ENCODE results near the gene SLC2A2. TPM values are rescaled to one million over a fixed set of nuclear protein-coding genes. Genes with fewer than 3 reads are reported as not detected.

SLC2A2 gene
- total RNA-seq, 1 donor from 2014 or later = not detected

- intact Hi-C loops (cut with micrococcal nuclease) = no loop called here
- no peak for DNase-seq
- H3K9me3 ChIP-seq (replicated peaks) = peaks cover 11% of the 10 kb centered on the region
- H3K27ac ChIP-seq (replicated peaks) = no peak overlapping the region
- no peak overlapping the region for H3K4me3 ChIP-seq
- H3K27me3 ChIP-seq (ENCODE audit: low read depth) = no peaks in the 10 kb centered on the region
- no peak for TF ChIP-seq CTCF (IDR thresholded peaks at IDR 0.05; ENCODE audit: borderline replicate concordance)
- no peaks in the 10 kb centered on the region for H3K4me1 ChIP-seq
- no peaks in the 10 kb centered on the region for H3K36me3 ChIP-seq
Observed at GRCh38 chr3:170985304-170985703, 41.2 kb downstream of the SLC2A2 start.

- Histone ChIP-seq H3K4me3 (no peak overlapping the region), H3K27ac (replicated peaks) (no peak overlapping the region), H3K9me3 (replicated peaks) (peaks cover 11% of the 10 kb centered on the region), H3K4me1 (no peaks in the 10 kb centered on the region), H3K36me3 (no peaks in the 10 kb centered on the region), H3K27me3 (ENCODE audit: low read depth) (no peaks in the 10 kb centered on the region)
- no peak for TF ChIP-seq CTCF (IDR thresholded peaks at IDR 0.05; ENCODE audit: borderline replicate concordance)
- no peak for DNase-seq
- intact Hi-C loops (cut with micrococcal nuclease) = no loop called here
Observed at GRCh38 chr3:170982733-170983132, 43.8 kb downstream of the SLC2A2 start.

- H3K4me1 ChIP-seq = no peaks in the 10 kb centered on the region
- H3K27ac ChIP-seq (replicated peaks) = no peak overlapping the region
- H3K36me3 ChIP-seq = no peaks in the 10 kb centered on the region
- intact Hi-C loops (cut with micrococcal nuclease) = no loop called here
- no peak overlapping the region for H3K4me3 ChIP-seq
- peaks cover 3% of the 10 kb centered on the region for H3K27me3 ChIP-seq (ENCODE audit: low read depth)
- no peak for TF ChIP-seq CTCF (IDR thresholded peaks at IDR 0.05; ENCODE audit: borderline replicate concordance)
- DNase-seq = no peak
- peaks cover 11% of the 10 kb centered on the region for H3K9me3 ChIP-seq (replicated peaks)
Observed at GRCh38 chr3:170980399-170980798, 46.1 kb downstream of the SLC2A2 start.

GRCh38 chr3:170977949-170978745 is 48.4 kb downstream of the SLC2A2 start:
- DNase-seq = no peak
- Histone ChIP-seq H3K36me3 (no peaks in the 10 kb centered on the region), H3K4me1 (no peaks in the 10 kb centered on the region), H3K27ac (replicated peaks) (no peak overlapping the region), H3K9me3 (replicated peaks) (no peaks in the 10 kb centered on the region), H3K4me3 (no peak overlapping the region), H3K27me3 (ENCODE audit: low read depth) (peaks cover 8% of the 10 kb centered on the region)
- intact Hi-C loops (cut with micrococcal nuclease) = no loop called here
- TF ChIP-seq CTCF (IDR thresholded peaks at IDR 0.05; ENCODE audit: borderline replicate concordance) = no peak

GRCh38 chr3:170976190-170976519 is 50.4 kb downstream of the SLC2A2 start:
- intact Hi-C loops (cut with micrococcal nuclease) = no loop called here
- no peak overlapping the region for H3K27ac ChIP-seq (replicated peaks)
- H3K27me3 ChIP-seq (ENCODE audit: low read depth) = peaks cover 8% of the 10 kb centered on the region
- no peak for DNase-seq
- no peaks in the 10 kb centered on the region for H3K9me3 ChIP-seq (replicated peaks)
- H3K36me3 ChIP-seq = no peaks in the 10 kb centered on the region
- H3K4me1 ChIP-seq = no peaks in the 10 kb centered on the region
- H3K4me3 ChIP-seq = no peak overlapping the region
- TF ChIP-seq CTCF (IDR thresholded peaks at IDR 0.05; ENCODE audit: borderline replicate concordance) = no peak
